ENCODE measurements around the gene MFRP.
"Not testable (repeated sequence)": the region's sequence is repeated elsewhere in the genome, so short reads cannot be mapped to it uniquely, and the experiment has no call there.

The MFRP gene

GRCh38 chr11:119346605-119347004, at the start of gene MFRP:
Gene MFRP (minus strand): TSS chr11:119346705. CDS start chr11:119346513, 192 bp downstream.
- DNase-seq, result no peak
- in situ Hi-C loops (cut with MboI; ENCODE audit: low pct_unique_long_range_greater_than_20kb, low sequenced_read_pairs), result no loop called here

DNA sequence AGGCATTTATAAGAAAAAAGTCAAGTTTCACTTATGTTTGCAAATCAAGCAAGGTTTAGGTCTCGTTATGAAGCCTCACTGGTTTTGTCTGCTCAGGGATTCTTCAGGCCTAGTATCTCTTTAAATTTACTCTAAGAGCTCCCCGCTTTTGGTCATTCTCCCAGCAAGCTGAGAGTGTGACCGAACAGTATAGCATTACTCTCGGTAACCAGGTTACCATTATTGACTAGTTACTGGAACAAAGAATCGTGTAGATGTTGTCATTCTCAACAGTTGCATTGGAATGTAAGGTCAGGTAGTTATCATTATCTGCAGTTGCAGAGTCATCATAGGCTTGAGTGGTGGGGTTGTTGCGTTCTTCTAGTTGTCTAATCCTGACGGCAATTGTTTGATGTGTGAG, 44.8 kb upstream of the MFRP start:
- in situ Hi-C loops (cut with MboI; ENCODE audit: low pct_unique_long_range_greater_than_20kb, low sequenced_read_pairs), result no loop called here
- DNase-seq, result no peak

- in situ Hi-C loops (cut with MboI; ENCODE audit: low pct_unique_long_range_greater_than_20kb, low sequenced_read_pairs), result no loop called here
- DNase-seq, result peak; percentile 15
Measured at GRCh38 chr11:119389611-119390254, 43.2 kb upstream of the MFRP start.

DNA sequence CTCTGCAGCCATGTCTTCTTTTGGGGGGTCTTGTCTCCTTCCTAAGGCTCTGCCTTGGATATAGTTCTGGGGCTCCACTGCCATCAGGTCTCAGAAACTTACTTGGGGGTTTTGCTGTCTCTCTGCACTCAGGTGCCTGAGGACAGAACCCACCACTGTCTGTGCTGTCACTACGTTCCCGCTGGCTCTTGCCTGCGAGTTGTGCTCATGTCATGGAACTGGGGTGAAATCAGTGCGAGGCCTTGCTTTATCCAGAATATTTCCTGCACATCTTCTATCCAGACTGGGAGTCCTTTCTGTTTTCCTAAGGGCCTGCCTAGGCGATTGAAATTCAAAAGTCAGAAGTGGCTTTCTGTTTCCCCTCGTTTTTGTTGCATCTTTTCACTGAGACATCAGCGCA, 41.6 kb upstream of the MFRP start:
- in situ Hi-C loops (cut with MboI; ENCODE audit: low pct_unique_long_range_greater_than_20kb, low sequenced_read_pairs), result no loop called here
- DNase-seq, result no peak

DNA sequence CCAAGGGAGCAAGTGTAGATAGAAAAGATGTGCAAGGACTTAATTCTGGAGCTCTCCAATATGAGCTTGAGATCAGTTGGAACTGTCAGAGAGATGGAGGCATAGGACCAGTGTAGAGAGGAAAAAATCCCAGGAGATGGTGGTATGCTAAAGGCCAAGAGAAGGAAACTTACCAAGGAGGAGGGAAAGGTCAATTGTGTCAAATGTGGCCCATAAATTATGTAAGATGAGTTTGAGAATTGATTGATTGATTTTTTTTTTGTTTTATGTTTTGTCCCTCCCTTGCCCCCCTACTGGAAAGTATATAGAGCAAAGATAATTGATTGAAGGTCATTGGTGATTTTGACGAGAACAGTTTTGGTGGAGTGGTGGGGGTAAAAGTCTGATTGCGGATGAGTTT, 37.8 kb upstream of the MFRP start:
- in situ Hi-C loops (cut with MboI; ENCODE audit: low pct_unique_long_range_greater_than_20kb, low sequenced_read_pairs), result no loop called here
- no peak for DNase-seq

DNA sequence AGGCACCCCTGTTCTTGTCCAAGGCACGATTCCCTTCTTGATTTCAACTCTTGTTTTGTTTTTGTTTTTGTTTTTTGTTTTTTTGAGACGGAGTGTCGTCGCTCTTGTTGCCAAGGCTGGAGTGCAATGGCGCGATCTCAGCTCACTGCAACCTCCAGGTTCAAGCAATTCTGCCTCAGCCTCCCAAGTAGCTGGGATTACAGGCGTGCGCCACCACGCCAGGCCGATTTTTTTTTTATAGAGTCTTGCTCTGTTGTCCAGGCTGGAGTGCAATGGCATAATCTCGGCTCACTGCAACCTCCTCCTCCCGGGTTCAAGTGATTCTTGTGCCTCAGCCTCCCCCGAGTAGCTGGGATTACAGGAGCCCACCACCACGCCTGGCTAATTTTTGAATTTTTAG, 36.0 kb upstream of the MFRP start:
- in situ Hi-C loops (cut with MboI; ENCODE audit: low pct_unique_long_range_greater_than_20kb, low sequenced_read_pairs); DNase-seq: not testable (repeated sequence)

- in situ Hi-C loops (cut with MboI; ENCODE audit: low pct_unique_long_range_greater_than_20kb, low sequenced_read_pairs), result no loop called here
Measured at GRCh38 chr11:119382101-119382500, 35.6 kb upstream of the MFRP start.

GRCh38 chr11:119381181-119381988, 34.9 kb upstream of the MFRP start, which contains the start of gene USP2:
Gene USP2 (minus strand): TSS chr11:119381690. CDS start chr11:119373480, 8,210 bp downstream.
- in situ Hi-C loops (cut with MboI; ENCODE audit: low pct_unique_long_range_greater_than_20kb, low sequenced_read_pairs), result no loop called here
- peak; percentile 99 for DNase-seq

More at GRCh38 chr11:119382101-119382500, 35.6 kb upstream of the MFRP start:
- DNase-seq, result no peak

DNA sequence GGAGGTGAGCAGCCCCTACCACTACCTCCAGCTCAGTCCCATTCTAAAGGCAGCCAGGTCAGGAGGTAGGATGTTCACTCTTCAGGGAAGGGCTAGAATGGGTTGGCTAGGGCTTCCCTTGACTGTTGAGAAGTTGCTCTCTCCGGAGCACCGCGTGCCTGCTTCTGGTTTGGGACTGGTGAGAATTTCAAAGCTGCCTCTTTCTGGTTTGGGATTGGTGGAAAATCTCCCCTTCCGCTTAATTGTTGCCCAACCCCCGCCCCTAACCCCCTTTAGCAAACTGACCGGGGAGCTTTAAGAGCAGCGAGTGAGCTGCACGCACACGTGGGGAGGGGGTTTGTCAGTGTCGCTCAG, 34.3 kb upstream of the MFRP start:
- in situ Hi-C loops (cut with MboI; ENCODE audit: low pct_unique_long_range_greater_than_20kb, low sequenced_read_pairs), result no loop called here
- no peak for DNase-seq

- in situ Hi-C loops (cut with MboI; ENCODE audit: low pct_unique_long_range_greater_than_20kb, low sequenced_read_pairs), result no loop called here
- no peak for DNase-seq
Measured at GRCh38 chr11:119380160-119380826, 33.8 kb upstream of the MFRP start.

DNA sequence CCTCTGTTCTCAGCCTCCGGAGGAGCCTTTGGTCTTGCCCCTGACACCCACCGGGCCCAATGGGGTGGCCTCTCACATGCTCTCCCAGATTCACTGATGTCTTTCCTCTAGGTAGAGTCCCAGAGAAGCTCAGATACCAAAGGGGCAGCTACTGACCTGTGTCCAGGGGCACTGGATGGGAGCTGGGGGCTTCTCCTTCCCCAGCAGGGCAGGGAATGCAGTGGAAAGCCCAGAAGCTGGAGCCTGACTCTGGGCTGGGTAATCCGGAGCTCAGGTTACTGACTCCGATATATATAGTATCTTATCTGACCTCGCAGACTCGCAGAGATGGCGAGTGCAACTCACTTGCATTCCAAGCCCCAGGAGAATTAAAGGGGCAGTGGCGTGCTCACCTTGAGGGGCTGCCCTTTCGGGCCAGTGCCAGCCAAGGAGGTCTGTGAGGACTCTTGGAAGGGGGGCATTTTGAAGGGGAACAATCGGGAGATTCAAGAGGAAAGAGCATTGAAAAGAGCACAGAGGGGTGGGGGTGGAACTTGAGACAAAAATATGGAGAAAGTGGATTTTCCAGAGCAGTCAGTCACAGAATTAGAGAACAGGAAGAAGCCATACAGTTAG, 32.5 kb upstream of the MFRP start:
- no peak for DNase-seq
- in situ Hi-C loops (cut with MboI; ENCODE audit: low pct_unique_long_range_greater_than_20kb, low sequenced_read_pairs), result no loop called here

- DNase-seq, result no peak
- in situ Hi-C loops (cut with MboI; ENCODE audit: low pct_unique_long_range_greater_than_20kb, low sequenced_read_pairs), result no loop called here
Measured at GRCh38 chr11:119377961-119378667, 31.6 kb upstream of the MFRP start.

DNA sequence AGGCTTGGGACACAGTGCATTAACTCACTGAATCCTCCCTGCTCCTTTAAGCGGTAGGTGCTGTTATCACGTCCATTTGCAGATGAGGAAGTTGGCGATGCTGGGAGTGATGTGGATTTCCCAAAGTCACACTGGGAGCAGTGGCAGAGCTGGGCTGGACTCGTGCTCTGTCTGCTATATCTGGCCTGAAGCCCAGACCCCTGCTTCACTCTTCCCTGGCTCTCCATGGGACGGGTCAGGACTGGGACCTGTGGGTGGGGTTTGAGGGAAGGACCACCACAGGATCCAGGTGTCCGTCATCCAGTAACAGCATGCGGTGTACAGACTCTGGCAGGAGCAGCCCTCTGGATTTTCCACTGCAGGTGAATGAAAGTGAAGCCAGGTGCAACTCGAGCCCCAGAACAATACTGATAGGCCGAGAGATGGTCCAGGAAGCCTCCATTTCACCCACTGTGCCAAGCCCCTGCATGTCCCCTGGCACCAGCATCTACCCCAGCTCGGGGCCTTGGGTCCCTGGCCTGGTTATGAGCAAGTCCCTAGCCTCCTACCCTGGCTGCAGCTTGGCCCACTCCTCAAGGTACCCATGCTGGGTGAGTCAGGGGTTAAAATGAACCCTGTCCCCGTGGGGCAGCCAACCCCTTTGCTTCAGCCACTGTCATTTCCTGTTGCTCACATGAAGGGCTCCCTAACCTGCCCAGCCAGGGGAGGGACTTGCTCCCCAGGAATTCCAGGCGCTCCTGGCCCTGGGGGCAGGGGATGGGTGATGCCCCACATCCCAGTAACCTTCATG, 30.8 kb upstream of the MFRP start:
- DNase-seq, result no peak
- in situ Hi-C loops (cut with MboI; ENCODE audit: low pct_unique_long_range_greater_than_20kb, low sequenced_read_pairs), result no loop called here

GRCh38 chr11:119376197-119376847, 29.8 kb upstream of the MFRP start:
- no peak for DNase-seq
- in situ Hi-C loops (cut with MboI; ENCODE audit: low pct_unique_long_range_greater_than_20kb, low sequenced_read_pairs), result no loop called here

- DNase-seq, result no peak
- in situ Hi-C loops (cut with MboI; ENCODE audit: low pct_unique_long_range_greater_than_20kb, low sequenced_read_pairs), result no loop called here
Measured at GRCh38 chr11:119375337-119376196, 29.1 kb upstream of the MFRP start.

DNA sequence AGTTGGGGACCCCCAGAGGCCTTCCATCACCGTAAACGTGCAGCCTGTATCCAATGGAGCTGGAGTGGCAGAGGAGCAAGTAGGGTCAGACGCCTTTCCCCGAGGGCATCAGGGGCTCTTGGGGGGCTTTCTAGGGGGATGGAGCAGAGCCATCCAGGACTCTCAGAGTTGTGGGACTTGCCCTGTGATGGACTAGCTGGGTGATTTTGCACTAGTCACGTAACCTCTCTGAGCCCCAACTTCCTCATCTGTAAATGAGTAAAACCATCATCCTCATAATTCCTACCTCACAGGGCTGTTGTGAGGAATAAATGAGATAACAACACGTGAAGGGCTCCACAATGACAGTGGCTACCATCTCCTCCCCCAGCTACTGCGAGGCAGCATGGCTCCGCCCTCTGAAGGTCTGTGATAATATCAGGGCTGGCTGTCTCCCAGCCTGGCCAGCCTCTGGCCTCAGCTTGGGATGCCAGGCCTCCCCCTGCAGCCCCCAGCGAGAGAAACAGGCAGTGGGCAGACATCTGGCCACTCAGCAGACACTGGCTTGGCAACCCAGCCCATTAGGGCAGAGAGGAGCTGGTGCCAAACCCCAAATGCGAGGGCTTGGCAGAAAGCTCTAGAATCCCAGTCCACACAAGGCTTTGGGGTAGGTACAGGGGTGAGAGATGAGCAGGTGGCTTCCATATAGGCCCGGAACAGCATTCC, 28.3 kb upstream of the MFRP start:
- no peak for DNase-seq
- in situ Hi-C loops (cut with MboI; ENCODE audit: low pct_unique_long_range_greater_than_20kb, low sequenced_read_pairs), result no loop called here
